PC-9 (cell line): Measurements from ENCODE around the gene CDC27. TPM values are rescaled to one million over a fixed set of nuclear protein-coding genes. Genes with fewer than 3 reads are reported as not detected.
"Not testable (repeated sequence)": the region's sequence is repeated elsewhere in the genome, so short reads cannot be mapped to it uniquely, and the experiment has no call there.

Experiments used
- BruUV-seq: library from RNA; stranded (reverse); fragments of 400-500 nt; replicated peaks from 2 replicates; lab custom pipeline; 2021; lab: Mats Ljungman, UMichigan
- CTCF ChIA-PET: fragments of 300-600 bp; sonication (Branson Sonifier 250); formaldehyde crosslinking; loops from one replicate; lab custom pipeline; 2022; ENCODE audit warnings: antibody characterized with exemption; lab: Charles Lee
- POLR2A ChIA-PET: fragments of 300-600 bp; sonication (Branson Sonifier 250); formaldehyde crosslinking; loops from one replicate; lab custom pipeline; 2022; ENCODE audit warnings: antibody characterized with exemption; ENCODE audit not compliant: unreplicated experiment; lab: Charles Lee
- DNase-seq, 2 experiments: peaks; one replicate each; pipeline versions ENCODE4 v3.0.0 to v3.0.0-alpha.2; 2015 to 2022; ENCODE audit warnings: mixed read lengths in 1 of 2
- H2AFZ ChIP-seq: fragments of 200-600 bp; sonication (generic); 2 replicates; pipeline ENCODE4 v1.8.1; 2017; ENCODE audit warnings: antibody characterized with exemption
- H3F3A ChIP-seq: fragments of 200-600 bp; sonication (generic); 2 replicates; pipeline ENCODE4 v1.8.1; 2017; ENCODE audit warnings: antibody characterized with exemption, mild to moderate bottlenecking, low read depth; ENCODE audit not compliant: insufficient read depth
- H3K27ac ChIP-seq: fragments of 200-600 bp; sonication (generic); 2 replicates; pipeline ENCODE4 v1.6.1; 2016; ENCODE audit warnings: mixed run types
- H3K27me3 ChIP-seq: fragments of 200-600 bp; sonication (generic); 2 replicates; pipeline ENCODE4 v1.6.1; 2016; ENCODE audit warnings: low read depth, mixed run types; ENCODE audit not compliant: insufficient read depth
- H3K36me3 ChIP-seq: fragments of 200-600 bp; sonication (generic); 2 replicates; pipeline ENCODE4 v1.6.1; 2016; ENCODE audit warnings: low read depth, mixed run types
- H3K4me1 ChIP-seq: fragments of 200-600 bp; sonication (generic); replicated peaks from 2 replicates; pipeline ENCODE4 v1.6.1; 2016; ENCODE audit warnings: mixed run types; ENCODE audit not compliant: insufficient read depth
- H3K4me2 ChIP-seq: fragments of 200-600 bp; sonication (generic); 2 replicates; pipeline ENCODE4 v1.6.1; 2017; ENCODE audit warnings: mixed run types
- H3K4me3 ChIP-seq: fragments of 200-600 bp; sonication (generic); 2 replicates; pipeline ENCODE4 v1.6.1; 2016; ENCODE audit warnings: mixed run types
- H3K79me2 ChIP-seq: fragments of 200-600 bp; sonication (generic); 2 replicates; pipeline ENCODE4 v1.6.1; 2017; ENCODE audit warnings: low read depth, mixed run types
- H3K9me2 ChIP-seq: fragments of 200-600 bp; sonication (generic); 2 replicates; pipeline ENCODE4 v1.8.1; 2017; ENCODE audit warnings: mild to moderate bottlenecking; ENCODE audit not compliant: insufficient read depth
- H3K9me3 ChIP-seq: fragments of 200-600 bp; sonication (generic); 2 replicates; pipeline ENCODE4 v1.8.1; 2016; ENCODE audit warnings: low read depth; ENCODE audit not compliant: insufficient read depth
- H4K20me1 ChIP-seq: fragments of 200-600 bp; sonication (generic); 2 replicates; pipeline ENCODE4 v1.8.1; 2017; ENCODE audit not compliant: insufficient read depth
- EZH2 ChIP-seq: fragments of 200-600 bp; sonication (generic); IDR thresholded peaks from 2 replicates; pipeline ENCODE4 v1.8.0; 2017; ENCODE audit warnings: antibody characterized with exemption, low read depth
- intact Hi-C: fragments of 100-400 bp; cut with micrococcal nuclease; formaldehyde crosslinking; loops from one replicate; pipeline ENCODE4 v1.10.0; 2022; ENCODE audit not compliant: unreplicated experiment
- total RNA-seq: library from RNA; stranded (reverse); gene quantifications from 2 replicates; pipeline ENCODE4 v1.2.3, GENCODE V29; 2021
- TF ChIP-seq, protein P1 (sequence below): fragments of 200-600 bp; sonication (generic); conservative IDR thresholded peaks from 2 replicates; pipeline ENCODE4 v1.6.1; 2017; ENCODE audit warnings: mixed run types, antibody characterized with exemption, mild to moderate bottlenecking, moderate library complexity

CDC27 gene
- total RNA-seq, 1 experiment from 2014 or later: 94.3 TPM

DNA sequence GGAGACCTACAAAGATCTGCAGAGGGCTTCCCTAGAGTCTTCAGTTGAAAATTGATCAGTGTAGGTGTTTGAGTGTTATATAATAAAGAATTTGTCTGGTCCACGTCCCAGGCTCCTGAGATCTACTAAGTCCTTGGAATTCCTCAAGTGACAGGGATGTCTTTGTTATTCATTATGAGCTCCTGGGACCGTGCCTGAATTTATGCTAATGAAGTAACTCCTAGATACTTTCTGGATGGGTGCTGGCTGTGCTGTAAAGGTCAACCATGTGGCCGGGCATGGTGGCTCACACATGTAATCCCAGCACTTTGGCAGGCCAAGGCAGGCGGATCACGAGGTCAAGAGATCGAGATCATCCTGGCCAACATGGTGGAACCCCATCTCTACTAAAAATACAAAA lies 43.7 kb downstream of the CDC27 start:
- intact Hi-C loops: no loop called here

DNA sequence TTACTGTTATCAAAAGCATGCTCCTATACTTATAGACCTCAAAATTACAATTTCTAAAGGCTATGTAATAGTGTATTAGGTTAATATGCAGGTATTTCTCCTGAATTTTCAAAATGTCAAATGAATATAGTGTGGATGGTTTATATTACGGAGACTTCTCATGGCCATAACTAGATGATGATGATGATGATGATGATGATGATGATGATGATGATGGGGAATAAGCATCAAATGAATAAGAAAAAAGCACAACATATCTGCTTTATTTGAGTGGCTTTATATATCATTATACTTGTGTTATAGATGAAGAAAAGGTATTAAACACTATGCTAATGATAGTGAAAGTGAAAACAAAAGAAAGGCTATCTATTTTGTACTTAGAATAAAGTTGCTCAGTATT lies 53.9 kb downstream of the CDC27 start:
- H3K36me3 ChIP-seq: peaks cover 56% of the 10 kb centered on the region
- no peak overlapping the region for H3K4me2 ChIP-seq
- H3K4me1 ChIP-seq: no peaks in the 10 kb centered on the region
- H3K9me2 ChIP-seq: no peaks in the 10 kb centered on the region
- no peak for TF ChIP-seq EZH2
- TF ChIP-seq, protein P1, sequence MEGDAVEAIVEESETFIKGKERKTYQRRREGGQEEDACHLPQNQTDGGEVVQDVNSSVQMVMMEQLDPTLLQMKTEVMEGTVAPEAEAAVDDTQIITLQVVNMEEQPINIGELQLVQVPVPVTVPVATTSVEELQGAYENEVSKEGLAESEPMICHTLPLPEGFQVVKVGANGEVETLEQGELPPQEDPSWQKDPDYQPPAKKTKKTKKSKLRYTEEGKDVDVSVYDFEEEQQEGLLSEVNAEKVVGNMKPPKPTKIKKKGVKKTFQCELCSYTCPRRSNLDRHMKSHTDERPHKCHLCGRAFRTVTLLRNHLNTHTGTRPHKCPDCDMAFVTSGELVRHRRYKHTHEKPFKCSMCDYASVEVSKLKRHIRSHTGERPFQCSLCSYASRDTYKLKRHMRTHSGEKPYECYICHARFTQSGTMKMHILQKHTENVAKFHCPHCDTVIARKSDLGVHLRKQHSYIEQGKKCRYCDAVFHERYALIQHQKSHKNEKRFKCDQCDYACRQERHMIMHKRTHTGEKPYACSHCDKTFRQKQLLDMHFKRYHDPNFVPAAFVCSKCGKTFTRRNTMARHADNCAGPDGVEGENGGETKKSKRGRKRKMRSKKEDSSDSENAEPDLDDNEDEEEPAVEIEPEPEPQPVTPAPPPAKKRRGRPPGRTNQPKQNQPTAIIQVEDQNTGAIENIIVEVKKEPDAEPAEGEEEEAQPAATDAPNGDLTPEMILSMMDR: no peak
- ChIA-PET POLR2A (no interaction called here), CTCF (no interaction called here)
- no peaks in the 10 kb centered on the region; the same call in 1 of the 2 replicates for H3F3A ChIP-seq
- no peak overlapping the region for H3K4me3 ChIP-seq
- H3K79me2 ChIP-seq: no peaks in the 10 kb centered on the region
- no peak overlapping the region for H3K27ac ChIP-seq
- no peaks in the 10 kb centered on the region for H3K9me3 ChIP-seq
- H4K20me1 ChIP-seq: no peaks in the 10 kb centered on the region
- DNase-seq: no peak
- intact Hi-C loops: no loop called here
- H3K27me3 ChIP-seq: no peaks in the 10 kb centered on the region
- no peak overlapping the region for H2AFZ ChIP-seq
- no TSS peak for BruUV-seq

More for the DNA sequence above, 43.7 kb downstream of the CDC27 start:
- no peaks in the 10 kb centered on the region for H3K79me2 ChIP-seq
- no peaks in the 10 kb centered on the region; the same call in none of the 2 replicates for H3F3A ChIP-seq
- H3K36me3 ChIP-seq: peaks cover 57% of the 10 kb centered on the region
- H3K4me3 ChIP-seq: no peak overlapping the region
- no peak for TF ChIP-seq EZH2
- TF ChIP-seq, protein P1: no peak
- DNase-seq: no peak
- no peak overlapping the region for H2AFZ ChIP-seq
- no peak overlapping the region for H3K4me2 ChIP-seq
- peaks cover 7% of the 10 kb centered on the region; the same call in 1 of the 2 replicates for H4K20me1 ChIP-seq
- CTCF ChIA-PET: no interaction called here
- no peaks in the 10 kb centered on the region for H3K27me3 ChIP-seq
- no TSS peak for BruUV-seq
- no peaks in the 10 kb centered on the region for H3K4me1 ChIP-seq
- H3K9me3 ChIP-seq: no peaks in the 10 kb centered on the region
- H3K9me2 ChIP-seq: no peaks in the 10 kb centered on the region
- POLR2A ChIA-PET: interaction anchor here (0.6 kb wide), 1 partner anchor 387 kb away, joined by 3 read pairs; no protein-coding TSS in a partner anchor
- H3K27ac ChIP-seq: no peak overlapping the region

DNA sequence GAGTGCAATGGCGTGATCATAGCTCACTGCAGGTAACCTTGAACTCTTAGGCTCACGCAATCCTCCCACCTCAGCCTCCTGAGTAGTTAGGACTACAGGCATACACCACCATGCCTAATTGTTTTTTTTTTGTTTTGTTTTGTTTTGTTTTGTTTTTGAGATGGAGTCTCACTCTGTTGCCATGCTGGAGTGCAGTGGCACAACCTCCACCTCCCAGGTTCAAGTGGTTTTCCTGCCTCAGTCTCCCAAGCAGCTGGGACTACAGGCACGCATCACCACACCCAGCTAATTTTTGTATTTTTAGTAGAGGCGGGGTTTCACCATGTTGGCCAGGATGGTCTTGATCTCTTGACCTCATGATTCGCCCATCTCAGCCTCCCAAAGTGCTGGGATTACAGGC lies 54.7 kb downstream of the CDC27 start:
- H3K79me2 ChIP-seq, H4K20me1 ChIP-seq, H2AFZ ChIP-seq, H3K4me2 ChIP-seq, H3K27me3 ChIP-seq, H3K9me2 ChIP-seq, POLR2A ChIA-PET, H3K9me3 ChIP-seq, CTCF ChIA-PET, DNase-seq, H3K27ac ChIP-seq, intact Hi-C loops, H3K4me1 ChIP-seq, H3K4me3 ChIP-seq, H3F3A ChIP-seq, BruUV-seq: not testable (repeated sequence)
- H3K36me3 ChIP-seq: peaks cover 47% of the 10 kb centered on the region

DNA sequence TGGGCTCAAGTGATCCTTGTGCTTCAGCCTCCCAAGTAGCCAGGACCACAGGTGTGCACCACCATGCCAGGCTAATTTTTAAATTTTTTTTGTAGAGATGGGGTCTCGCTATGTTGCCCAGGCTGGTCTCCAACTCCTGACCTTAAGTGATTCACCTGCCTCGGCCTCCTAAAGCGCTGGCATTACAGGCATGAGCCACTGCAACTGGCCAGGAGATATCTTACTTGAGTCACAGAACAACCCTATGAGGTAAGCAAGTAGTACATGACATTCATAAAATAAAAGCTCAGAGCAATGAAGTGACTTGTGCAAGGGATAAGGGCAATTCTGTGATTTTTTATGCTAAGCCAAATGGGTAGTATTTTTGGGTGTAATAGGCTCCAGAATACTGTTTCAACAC lies 57.3 kb downstream of the CDC27 start:
- BruUV-seq: no TSS peak
- Histone ChIP-seq H3K4me3 (no peak overlapping the region), H3K79me2 (no peaks in the 10 kb centered on the region), H2AFZ (no peak overlapping the region), H3K4me2 (no peak overlapping the region), H3K9me3 (no peaks in the 10 kb centered on the region), H3F3A (no peaks in the 10 kb centered on the region; the same call in 1 of the 2 replicates), H3K9me2 (no peaks in the 10 kb centered on the region), H3K27ac (no peak overlapping the region), H3K27me3 (no peaks in the 10 kb centered on the region), H3K36me3 (peaks cover 39% of the 10 kb centered on the region), H4K20me1 (no peaks in the 10 kb centered on the region), H3K4me1 (no peaks in the 10 kb centered on the region)
- DNase-seq: no peak
- TF ChIP-seq EZH2: no peak
- TF ChIP-seq, protein P1: no peak
- ChIA-PET POLR2A (no interaction called here), CTCF (no interaction called here)
- intact Hi-C loops: no loop called here

DNA sequence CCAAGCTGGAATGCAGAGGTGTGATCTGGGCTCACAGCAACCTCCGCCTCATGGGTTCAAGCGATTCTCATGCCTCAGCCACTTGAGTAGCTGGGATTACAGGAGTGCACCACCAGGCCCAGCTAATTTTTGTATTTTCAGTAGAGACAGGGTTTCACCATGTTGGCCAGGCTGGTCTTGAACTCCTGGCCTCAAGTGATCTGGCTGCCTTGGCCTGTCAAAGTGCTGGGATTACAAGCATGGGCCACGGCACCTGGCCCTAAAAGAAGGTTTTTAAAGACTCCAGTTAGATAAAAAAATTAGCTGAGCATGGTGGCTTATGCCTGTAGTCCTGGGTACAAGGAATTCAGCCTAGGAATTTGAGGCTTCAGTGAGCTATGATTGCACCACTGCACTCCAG lies 62.3 kb downstream of the CDC27 start:
- H3K36me3 ChIP-seq: peaks cover 26% of the 10 kb centered on the region; the same call in 1 of the 2 replicates
- intact Hi-C loops, DNase-seq, H3K9me3 ChIP-seq, H2AFZ ChIP-seq, BruUV-seq, H3F3A ChIP-seq, H3K4me1 ChIP-seq, H3K27ac ChIP-seq, CTCF ChIA-PET, H3K4me2 ChIP-seq, H3K9me2 ChIP-seq, POLR2A ChIA-PET, H4K20me1 ChIP-seq, H3K4me3 ChIP-seq, H3K27me3 ChIP-seq, H3K79me2 ChIP-seq: not testable (repeated sequence)
